B cell (primary cell): ENCODE measurements around the gene CDK4. TPM values are rescaled to one million over a fixed set of nuclear protein-coding genes. Genes with fewer than 3 reads are reported as not detected.

ENCODE experiments used
- ATAC-seq: fragments of 200-7000 bp; cut with Tn5 transposase; one replicate; pipeline ENCODE4 v1.10.0; 2021; ENCODE audit warnings: low read depth, mild to moderate bottlenecking, moderate number of reproducible peaks, moderate library complexity
- CTCF ChIA-PET: fragments of 350-600 bp; sonication (Branson Sonifier 250); formaldehyde crosslinking; loops from one replicate; lab custom pipeline; 2021; ENCODE audit warnings: antibody characterized with exemption, inconsistent platforms; lab: Charles Lee
- POLR2A ChIA-PET: fragments of 350-600 bp; sonication (Branson Sonifier 250); formaldehyde crosslinking; loops from one replicate; lab custom pipeline; 2021; ENCODE audit warnings: antibody characterized with exemption; lab: Charles Lee
- DNase-seq: peaks from one replicate; pipeline ENCODE4 v3.0.0; 2013
- H2AFZ ChIP-seq: 2 replicates; pipeline ENCODE4 v1.6.1; 2012; ENCODE audit warnings: mild to moderate bottlenecking, low read depth, low read length; ENCODE audit not compliant: insufficient read depth, poor library complexity, severe bottlenecking
- H3K27ac ChIP-seq, 2 donors: 1 replicate in 1 of 2; 2 replicates in 1 of 2; pipeline ENCODE4 v1.5.1; 2012 to 2013; ENCODE audit warnings: low read length in 2 of 2, mild to moderate bottlenecking in 2 of 2, moderate library complexity in 1 of 2
- H3K27me3 ChIP-seq, 4 experiments: fragments of 200-600 bp in 1 of 4; sonication (generic) in 1 of 4; replicated peaks in 1 of 4; 1 replicate in 2 of 4; 2 replicates in 2 of 4; pipeline versions ENCODE4 v1.6.1 to v1.7.0; 2013 to 2016; ENCODE audit warnings: low read length in 3 of 4, mild to moderate bottlenecking in 2 of 4, mixed read lengths in 1 of 4, moderate library complexity in 1 of 4; ENCODE audit not compliant: insufficient read depth in 4 of 4, control insufficient read depth in 3 of 4; ENCODE audit errors: control extremely low read depth in 1 of 4
- H3K36me3 ChIP-seq, 2 experiments: replicated peaks in 1 of 2; 1 replicate in 1 of 2; 2 replicates in 1 of 2; pipeline versions ENCODE4 v1.6.1 to v1.7.1; 2013; ENCODE audit warnings: low read length in 1 of 2; ENCODE audit not compliant: insufficient read depth in 2 of 2, control insufficient read depth in 1 of 2; ENCODE audit errors: control extremely low read depth in 1 of 2, extremely low read depth in 1 of 2
- H3K4me1 ChIP-seq, 2 donors: fragments of 200-600 bp in 1 of 2; sonication (generic) in 1 of 2; 1 replicate in 1 of 2; 2 replicates in 1 of 2; pipeline versions ENCODE4 v1.5.1 to v1.6.1; 2013 to 2017; ENCODE audit warnings: low read length in 2 of 2; ENCODE audit not compliant: control insufficient read depth in 2 of 2, insufficient read depth in 2 of 2
- H3K4me2 ChIP-seq: replicated peaks from 2 replicates; pipeline ENCODE3; 2012; ENCODE audit warnings: mild to moderate bottlenecking, low read depth, low read length; ENCODE audit not compliant: poor library complexity, severe bottlenecking
- H3K4me3 ChIP-seq, 5 experiments: fragments of 200-600 bp in 1 of 5; sonication (generic) in 1 of 5; 1 replicate in 3 of 5; 2 replicates in 2 of 5; pipeline versions ENCODE4 v1.5.1 to v1.7.0; 2011 to 2016; ENCODE audit warnings: low read length in 4 of 5, mild to moderate bottlenecking in 4 of 5, low read depth in 2 of 5, control low read depth in 1 of 5, moderate library complexity in 1 of 5; ENCODE audit not compliant: insufficient read depth in 1 of 5; ENCODE audit errors: control extremely low read depth in 1 of 5, extremely low read depth in 1 of 5
- H3K79me2 ChIP-seq: fragments of 200-600 bp; sonication (generic); one replicate; pipeline ENCODE4 v1.6.0; 2016; ENCODE audit warnings: low read length; ENCODE audit not compliant: control insufficient read depth, insufficient read depth
- H3K9ac ChIP-seq: fragments of 200-600 bp; sonication (generic); 2 replicates; pipeline ENCODE4 v1.6.1; 2017; ENCODE audit warnings: mild to moderate bottlenecking, low read length, moderate library complexity
- H3K9me3 ChIP-seq, 3 donors: one replicate each; pipeline versions ENCODE4 v1.6.1 to v1.7.1; 2013; ENCODE audit warnings: low read length in 2 of 3; ENCODE audit not compliant: control insufficient read depth in 2 of 3, insufficient read depth in 1 of 3; ENCODE audit errors: control extremely low read depth in 1 of 3
- H4K20me1 ChIP-seq: 2 replicates; pipeline ENCODE4 v1.6.0; 2012; ENCODE audit warnings: mild to moderate bottlenecking, low read length; ENCODE audit not compliant: insufficient read depth, control insufficient read depth, poor library complexity, severe bottlenecking
- H3K27ac Mint-ChIP-seq: one replicate; pipeline ENCODE4 v1.8.0; 2021; ENCODE audit warnings: mixed read lengths
- H3K27me3 Mint-ChIP-seq: one replicate; pipeline ENCODE4 v1.8.0; 2021; ENCODE audit warnings: mixed read lengths
- H3K4me1 Mint-ChIP-seq: one replicate; pipeline ENCODE4 v1.8.0; 2021; ENCODE audit warnings: mixed read lengths
- H3K4me3 Mint-ChIP-seq: one replicate; pipeline ENCODE4 v1.8.0; 2021; ENCODE audit warnings: mixed read lengths
- H3K9me3 Mint-ChIP-seq: one replicate; pipeline ENCODE4 v1.8.0; 2022; ENCODE audit warnings: mixed read lengths; ENCODE audit not compliant: insufficient read depth
- EZH2 ChIP-seq: IDR thresholded peaks from 2 replicates; pipeline ENCODE4 v1.6.1; 2012; ENCODE audit warnings: borderline replicate concordance, low read depth, mild to moderate bottlenecking, moderate library complexity, low read length; ENCODE audit not compliant: insufficient read depth, poor library complexity, severe bottlenecking
- WGBS: methylation state at CpG from one replicate; pipeline ENCODE4 v1.1.5; 2013; ENCODE audit warnings: missing lambda C conversion rate; ENCODE audit not compliant: insufficient coverage; 5-methylcytosine and 5-hydroxymethylcytosine counted together
- intact Hi-C: fragments of 100-400 bp; cut with micrococcal nuclease; formaldehyde crosslinking; loops from one replicate; pipeline ENCODE4 v1.10.0; 2022
- polyA plus RNA-seq: library from polyadenylated mRNA; depleted of rRNA; stranded (reverse); fragments of >200 nt; gene quantifications from 2 replicates; pipeline ENCODE4 v1.2.3, GENCODE V29; 2012
- total RNA-seq, 2 donors: library from RNA; stranded (reverse); fragments of 120-200 nt in 1 of 2; gene quantifications; 1 replicate in 1 of 2; 2 replicates in 1 of 2; pipeline versions ENCODE4 v1.2.3 to v1.2.4, GENCODE V29; 2013 to 2022
- TF ChIP-seq, protein P1 (sequence below): fragments of 200-600 bp; IDR thresholded peaks from one replicate; pipeline ENCODE4 v1.8.0; 2022; ENCODE audit warnings: antibody characterized with exemption, mild to moderate bottlenecking

The CDK4 gene
- total and polyA plus RNA-seq, 2 donors (not counting 1 experiment from before 2014, with no cell fraction given) = 34.8 to 44.6 TPM

- POLR2A ChIA-PET = no interaction called here
- Mint-ChIP-seq H3K27ac (no peak overlapping the region), H3K27me3 (no peaks in the 10 kb centered on the region), H3K9me3 (no peaks in the 10 kb centered on the region), H3K4me3 (no peak overlapping the region), H3K4me1 (peaks cover 18% of the 10 kb centered on the region)
- H3K9me3 ChIP-seq = no peaks in the 10 kb centered on the region
- intact Hi-C loops = loop anchor here (5.0 kb wide), 1 partner anchor 37 kb away; no protein-coding TSS in a partner anchor
- CTCF ChIA-PET = interaction anchor here (1.3 to 6.9 kb wide), 4 partner anchors 14 to 125 kb away, joined by 4 to 59 read pairs (median 6); no protein-coding TSS in a partner anchor
- H3K79me2 ChIP-seq = peaks cover 20% of the 10 kb centered on the region
- H2AFZ ChIP-seq = no peak overlapping the region
- H3K4me3 ChIP-seq = no peak overlapping the region
- 100% methylated on average over 1 of the region's 1 CpG for WGBS
- H4K20me1 ChIP-seq = no peaks in the 10 kb centered on the region
- TF ChIP-seq, protein P1, sequence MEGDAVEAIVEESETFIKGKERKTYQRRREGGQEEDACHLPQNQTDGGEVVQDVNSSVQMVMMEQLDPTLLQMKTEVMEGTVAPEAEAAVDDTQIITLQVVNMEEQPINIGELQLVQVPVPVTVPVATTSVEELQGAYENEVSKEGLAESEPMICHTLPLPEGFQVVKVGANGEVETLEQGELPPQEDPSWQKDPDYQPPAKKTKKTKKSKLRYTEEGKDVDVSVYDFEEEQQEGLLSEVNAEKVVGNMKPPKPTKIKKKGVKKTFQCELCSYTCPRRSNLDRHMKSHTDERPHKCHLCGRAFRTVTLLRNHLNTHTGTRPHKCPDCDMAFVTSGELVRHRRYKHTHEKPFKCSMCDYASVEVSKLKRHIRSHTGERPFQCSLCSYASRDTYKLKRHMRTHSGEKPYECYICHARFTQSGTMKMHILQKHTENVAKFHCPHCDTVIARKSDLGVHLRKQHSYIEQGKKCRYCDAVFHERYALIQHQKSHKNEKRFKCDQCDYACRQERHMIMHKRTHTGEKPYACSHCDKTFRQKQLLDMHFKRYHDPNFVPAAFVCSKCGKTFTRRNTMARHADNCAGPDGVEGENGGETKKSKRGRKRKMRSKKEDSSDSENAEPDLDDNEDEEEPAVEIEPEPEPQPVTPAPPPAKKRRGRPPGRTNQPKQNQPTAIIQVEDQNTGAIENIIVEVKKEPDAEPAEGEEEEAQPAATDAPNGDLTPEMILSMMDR = no peak
- TF ChIP-seq EZH2 = no peak
- no peaks in the 10 kb centered on the region for H3K36me3 ChIP-seq
- no peak overlapping the region for H3K9ac ChIP-seq
- no peak for ATAC-seq
- DNase-seq = no peak
- peaks cover 9 to 17% of the 10 kb centered on the region in 2 donors for H3K4me1 ChIP-seq
- H3K27me3 ChIP-seq = no peaks in the 10 kb centered on the region
- no peak overlapping the region for H3K4me2 ChIP-seq
- no peak overlapping the region for H3K27ac ChIP-seq
These were observed 27.6 kb upstream of the CDK4 start for GRCh38 chr12:57779736-57780135.

DNA sequence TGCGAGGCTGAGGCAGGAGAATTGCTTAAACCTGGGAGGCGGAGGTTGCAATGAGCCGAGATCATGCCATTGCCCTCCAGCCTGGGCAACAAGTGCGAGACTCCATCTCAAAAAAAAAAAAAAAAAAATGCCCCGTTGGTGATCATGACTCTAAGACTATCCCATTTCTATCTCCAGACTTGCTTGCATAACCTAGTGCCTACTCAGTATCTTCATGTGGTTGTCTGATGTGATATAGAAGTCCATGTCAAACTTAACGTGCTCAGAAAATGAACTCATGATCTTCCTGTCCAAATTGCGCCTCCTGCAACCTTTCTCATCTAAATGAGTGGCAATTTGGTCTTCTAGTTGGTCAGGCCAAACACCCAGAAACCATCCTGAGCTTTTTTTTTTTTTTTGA, 25.8 kb upstream of the CDK4 start:
- Histone ChIP-seq H3K27me3 (no peaks in the 10 kb centered on the region), H3K9ac (no peak overlapping the region), H3K36me3 (no peaks in the 10 kb centered on the region), H3K9me3 (no peaks in the 10 kb centered on the region), H4K20me1 (no peaks in the 10 kb centered on the region), H2AFZ (no peak overlapping the region), H3K79me2 (peaks cover 4% of the 10 kb centered on the region), H3K4me3 (no peak overlapping the region), H3K27ac (no peak overlapping the region), H3K4me1 (peaks cover 6 to 7% of the 10 kb centered on the region in 2 donors), H3K4me2 (no peak overlapping the region)
- Mint-ChIP-seq H3K27me3 (no peaks in the 10 kb centered on the region), H3K9me3 (no peaks in the 10 kb centered on the region), H3K4me3 (no peak overlapping the region), H3K27ac (no peak overlapping the region), H3K4me1 (peaks cover 9% of the 10 kb centered on the region)
- POLR2A ChIA-PET = interaction anchor here (0.7 kb wide), 1 partner anchor 1308 kb away, joined by 6 read pairs; no protein-coding TSS in a partner anchor
- intact Hi-C loops = no loop called here
- WGBS = 100% methylated on average over 3 of the region's 7 CpGs
- no peak for TF ChIP-seq EZH2
- TF ChIP-seq, protein P1 = no peak
- DNase-seq = no peak
- CTCF ChIA-PET = interaction anchor here (0.7 to 1.0 kb wide), 2 partner anchors 22 to 25 kb away, joined by 3 read pairs; no protein-coding TSS in a partner anchor
- ATAC-seq = no peak
